ENCODE results near the gene TAF3.

GRCh38 chr10:8060010-8060703 lies 241.9 kb downstream of the TAF3 start:
- TF ChIP-seq EZH2 (optimal IDR thresholded peaks at IDR 0.05; ENCODE audit: low read depth, low read length) (no peak), EZH2phosphoT487 (IDR thresholded peaks at IDR 0.05; ENCODE audit: low read length) (no peak)
- TF ChIP-seq, protein P1, sequence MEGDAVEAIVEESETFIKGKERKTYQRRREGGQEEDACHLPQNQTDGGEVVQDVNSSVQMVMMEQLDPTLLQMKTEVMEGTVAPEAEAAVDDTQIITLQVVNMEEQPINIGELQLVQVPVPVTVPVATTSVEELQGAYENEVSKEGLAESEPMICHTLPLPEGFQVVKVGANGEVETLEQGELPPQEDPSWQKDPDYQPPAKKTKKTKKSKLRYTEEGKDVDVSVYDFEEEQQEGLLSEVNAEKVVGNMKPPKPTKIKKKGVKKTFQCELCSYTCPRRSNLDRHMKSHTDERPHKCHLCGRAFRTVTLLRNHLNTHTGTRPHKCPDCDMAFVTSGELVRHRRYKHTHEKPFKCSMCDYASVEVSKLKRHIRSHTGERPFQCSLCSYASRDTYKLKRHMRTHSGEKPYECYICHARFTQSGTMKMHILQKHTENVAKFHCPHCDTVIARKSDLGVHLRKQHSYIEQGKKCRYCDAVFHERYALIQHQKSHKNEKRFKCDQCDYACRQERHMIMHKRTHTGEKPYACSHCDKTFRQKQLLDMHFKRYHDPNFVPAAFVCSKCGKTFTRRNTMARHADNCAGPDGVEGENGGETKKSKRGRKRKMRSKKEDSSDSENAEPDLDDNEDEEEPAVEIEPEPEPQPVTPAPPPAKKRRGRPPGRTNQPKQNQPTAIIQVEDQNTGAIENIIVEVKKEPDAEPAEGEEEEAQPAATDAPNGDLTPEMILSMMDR (IDR thresholded peaks at IDR 0.05; ENCODE audit: low read length), result no peak
